Osteoblast (primary cell): ENCODE measurements around the gene TUBB4A. TPM values are rescaled to one million over a fixed set of nuclear protein-coding genes. Genes with fewer than 3 reads are reported as not detected.

ENCODE experiments used
- DNase-seq: peaks from one replicate; pipeline ENCODE4 v3.0.0; 2011; ENCODE audit warnings: low spot score, mixed read lengths; ENCODE audit not compliant: insufficient read length; ENCODE audit errors: missing footprints
- H2AFZ ChIP-seq: 2 replicates; pipeline ENCODE4 v1.6.0; 2011; ENCODE audit warnings: mild to moderate bottlenecking, low read length
- H3K27ac ChIP-seq: 2 replicates; pipeline ENCODE4 v1.5.1; 2011; ENCODE audit warnings: mild to moderate bottlenecking, low read depth, low read length, moderate library complexity
- H3K27me3 ChIP-seq: 2 replicates; pipeline ENCODE4 v1.6.0; 2012; ENCODE audit warnings: mild to moderate bottlenecking, control low read depth, inconsistent platforms, low read length, moderate library complexity; ENCODE audit not compliant: insufficient read depth
- H3K36me3 ChIP-seq: 2 replicates; pipeline ENCODE4 v1.5.1; 2011; ENCODE audit warnings: mild to moderate bottlenecking, low read length, control low read depth, moderate library complexity; ENCODE audit not compliant: insufficient read depth
- H3K4me1 ChIP-seq: 2 replicates; pipeline ENCODE4 v1.5.1; 2011; ENCODE audit warnings: mild to moderate bottlenecking, low read length, control low read depth, moderate library complexity; ENCODE audit not compliant: insufficient read depth
- H3K4me2 ChIP-seq: 2 replicates; pipeline ENCODE4 v1.6.0; 2011; ENCODE audit warnings: mild to moderate bottlenecking, low read length; ENCODE audit not compliant: insufficient read depth
- H3K4me3 ChIP-seq: fragments of 200-600 bp; sonication (generic); 3 replicates; pipeline ENCODE4 v1.5.1; 2012; ENCODE audit warnings: mild to moderate bottlenecking, low read length, inconsistent platforms; ENCODE audit not compliant: insufficient read depth
- H3K79me2 ChIP-seq: 2 replicates; pipeline ENCODE4 v1.6.0; 2012; ENCODE audit warnings: mild to moderate bottlenecking, low read length, control low read depth, inconsistent platforms; ENCODE audit not compliant: insufficient read depth
- H3K9me3 ChIP-seq: 2 replicates; pipeline ENCODE4 v1.5.1; 2011; ENCODE audit warnings: low read depth, low read length, control low read depth
- H4K20me1 ChIP-seq: 2 replicates; pipeline ENCODE4 v1.6.0; 2012; ENCODE audit warnings: mild to moderate bottlenecking, low read length, control low read depth; ENCODE audit not compliant: insufficient read depth
- CTCF ChIP-seq: IDR thresholded peaks from 2 replicates; pipeline ENCODE4 v1.5.1; 2011; ENCODE audit warnings: mild to moderate bottlenecking, low read depth, low read length, moderate library complexity; ENCODE audit errors: extremely low read depth
- total RNA-seq: library from RNA; depleted of rRNA; stranded (reverse); fragments of >200 nt; gene quantifications from 2 replicates; pipeline ENCODE4 v1.2.3, GENCODE V29; 2012

The TUBB4A gene
- total RNA-seq, 1 donor, result not detected

GRCh38 chr19:6489278-6490061, 12.6 kb downstream of the TUBB4A start:
- no peak overlapping the region for H2AFZ ChIP-seq
- no peaks in the 10 kb centered on the region for H3K4me1 ChIP-seq
- H3K27ac ChIP-seq, result no peak overlapping the region

GRCh38 chr19:6484831-6485230, 17.3 kb downstream of the TUBB4A start:
- H3K36me3 ChIP-seq, result no peaks in the 10 kb centered on the region
- no peak overlapping the region for H2AFZ ChIP-seq
- no peaks in the 10 kb centered on the region for H3K4me1 ChIP-seq
- no peak overlapping the region for H3K4me3 ChIP-seq
- H3K9me3 ChIP-seq, result no peaks in the 10 kb centered on the region
- no peak overlapping the region for H3K27ac ChIP-seq
- no peaks in the 10 kb centered on the region for H3K27me3 ChIP-seq
- H3K4me2 ChIP-seq, result no peak overlapping the region
- H4K20me1 ChIP-seq, result no peaks in the 10 kb centered on the region
- no peaks in the 10 kb centered on the region for H3K79me2 ChIP-seq
- DNase-seq, result no peak
- no peak for TF ChIP-seq CTCF

More at GRCh38 chr19:6489278-6490061, 12.6 kb downstream of the TUBB4A start:
- Histone ChIP-seq H3K9me3 (no peaks in the 10 kb centered on the region), H3K27me3 (no peaks in the 10 kb centered on the region), H4K20me1 (no peaks in the 10 kb centered on the region), H3K79me2 (no peaks in the 10 kb centered on the region), H3K4me3 (no peak overlapping the region), H3K4me2 (no peak overlapping the region), H3K36me3 (no peaks in the 10 kb centered on the region)
- no peak for TF ChIP-seq CTCF
- peak; percentile 10 for DNase-seq

- Histone ChIP-seq H4K20me1 (no peaks in the 10 kb centered on the region), H3K4me3 (no peak overlapping the region), H3K4me1 (no peaks in the 10 kb centered on the region), H3K36me3 (no peaks in the 10 kb centered on the region), H3K9me3 (no peaks in the 10 kb centered on the region), H3K27me3 (no peaks in the 10 kb centered on the region), H2AFZ (no peak overlapping the region), H3K4me2 (no peak overlapping the region), H3K27ac (no peak overlapping the region), H3K79me2 (no peaks in the 10 kb centered on the region)
- peak; percentile 39 for DNase-seq
- TF ChIP-seq CTCF, result no peak
These were observed 17.9 kb downstream of the TUBB4A start for GRCh38 chr19:6484230-6484629.

- H3K36me3 ChIP-seq, result no peaks in the 10 kb centered on the region
- TF ChIP-seq CTCF, result no peak
- no peak overlapping the region for H2AFZ ChIP-seq
- H3K9me3 ChIP-seq, result no peaks in the 10 kb centered on the region
- no peaks in the 10 kb centered on the region for H3K79me2 ChIP-seq
- no peak overlapping the region for H3K4me3 ChIP-seq
- no peaks in the 10 kb centered on the region for H4K20me1 ChIP-seq
- DNase-seq, result peak; percentile 31
- H3K4me2 ChIP-seq, result no peak overlapping the region
- H3K27ac ChIP-seq, result no peak overlapping the region
- no peaks in the 10 kb centered on the region for H3K4me1 ChIP-seq
- H3K27me3 ChIP-seq, result no peaks in the 10 kb centered on the region
These were observed 18.9 kb downstream of the TUBB4A start for GRCh38 chr19:6483235-6483634.
